Measurements from ENCODE around the gene FOXN3.

GRCh38 chr14:89214221-89214965, 202.6 kb downstream of the FOXN3 start:
- no peak for TF ChIP-seq CTCF (IDR thresholded peaks at IDR 0.05)
- TF ChIP-seq REST (IDR thresholded peaks at IDR 0.05; ENCODE audit: insufficient read depth in 1 of 2, low read depth in 2 of 2, low read length in 1 of 2) = no peak
- no peak for TF ChIP-seq POLR2AphosphoS5 (IDR thresholded peaks at IDR 0.05; ENCODE audit: low read depth, low read length)
- no peak for TF ChIP-seq SIN3A (IDR thresholded peaks at IDR 0.05; ENCODE audit: borderline replicate concordance, insufficient read depth, low read depth, low read length)
